HG02798 (cell line): ENCODE results near the gene AVP.
"Not testable (repeated sequence)": the region's sequence is repeated elsewhere in the genome, so short reads cannot be mapped to it uniquely, and the experiment has no call there.

Experiments
- ATAC-seq: cut with Tn5 transposase; IDR thresholded peaks from one replicate; pipeline ENCODE4 v1.9.1; 2021; ENCODE audit warnings: mild to moderate bottlenecking; ENCODE audit not compliant: unreplicated experiment, poor library complexity

AVP gene

GRCh38 chr20:3084283-3084985 is at the start of gene AVP:
AVP (minus strand) TSS chr20:3084724; CDS start chr20:3084674, 50 bp downstream.
- no peak for ATAC-seq

GRCh38 chr20:3134151-3134550 is 49.6 kb upstream of the AVP start:
- no peak for ATAC-seq

- ATAC-seq, result no peak
These were observed 48.6 kb upstream of the AVP start for GRCh38 chr20:3133155-3133554.

GRCh38 chr20:3130051-3130600 is 45.6 kb upstream of the AVP start:
- no peak for ATAC-seq

- no peak for ATAC-seq
These were observed 44.6 kb upstream of the AVP start for GRCh38 chr20:3129094-3129493.

- ATAC-seq, result no peak
These were observed 43.9 kb upstream of the AVP start for GRCh38 chr20:3128275-3128984.

GRCh38 chr20:3126527-3126859 is 42.0 kb upstream of the AVP start:
- no peak for ATAC-seq

GRCh38 chr20:3125776-3126526 is 41.4 kb upstream of the AVP start:
- ATAC-seq, result not testable (repeated sequence)

- ATAC-seq, result not testable (repeated sequence)
These were observed 40.4 kb upstream of the AVP start for GRCh38 chr20:3124773-3125560.

GRCh38 chr20:3124163-3124562 is 39.6 kb upstream of the AVP start:
- ATAC-seq, result not testable (repeated sequence)

- ATAC-seq, result no peak
These were observed 39.0 kb upstream of the AVP start for GRCh38 chr20:3123542-3123941.

- no peak for ATAC-seq
These were observed 37.6 kb upstream of the AVP start for GRCh38 chr20:3121955-3122610.

GRCh38 chr20:3121271-3121911 is 36.9 kb upstream of the AVP start:
- no peak for ATAC-seq

- ATAC-seq, result no peak
These were observed 34.5 kb upstream of the AVP start for GRCh38 chr20:3119044-3119443.

- not testable (repeated sequence) for ATAC-seq
These were observed 33.4 kb upstream of the AVP start for GRCh38 chr20:3117839-3118379.

GRCh38 chr20:3116341-3116740 is 31.8 kb upstream of the AVP start:
- no peak for ATAC-seq

- ATAC-seq, result no peak
These were observed 30.9 kb upstream of the AVP start for GRCh38 chr20:3115190-3116107.

GRCh38 chr20:3111995-3112394 is 27.5 kb upstream of the AVP start:
- ATAC-seq, result no peak
